Activated CD4-positive, alpha-beta T cell treated with anti-CD3 and anti-CD28 coated beads, Interleukin-2, amount 10 ng/mL, durations not matched to agents 24 days and 14 days (primary cell): ENCODE data around the gene GLT1D1. TPM values are rescaled to one million over a fixed set of nuclear protein-coding genes. Genes with fewer than 3 reads are reported as not detected.

Source experiments
- DNase-seq: peaks from one replicate; pipeline ENCODE4 v3.0.0; 2022
- H3K27ac Mint-ChIP-seq: one replicate; pipeline ENCODE4 v1.8.0; 2022; ENCODE audit warnings: mild to moderate bottlenecking, mixed read lengths
- H3K27me3 Mint-ChIP-seq: one replicate; pipeline ENCODE4 v1.8.0; 2022; ENCODE audit warnings: mixed read lengths
- H3K36me3 Mint-ChIP-seq: one replicate; pipeline ENCODE4 v1.8.0; 2022; ENCODE audit warnings: low read depth, mild to moderate bottlenecking, mixed read lengths
- H3K4me1 Mint-ChIP-seq: one replicate; pipeline ENCODE4 v1.8.0; 2021; ENCODE audit warnings: mixed read lengths
- H3K4me3 Mint-ChIP-seq: one replicate; pipeline ENCODE4 v1.8.0; 2022; ENCODE audit warnings: mild to moderate bottlenecking, moderate library complexity, mixed read lengths
- H3K9me3 Mint-ChIP-seq: one replicate; pipeline ENCODE4 v1.8.0; 2021; ENCODE audit warnings: mixed read lengths
- intact Hi-C: fragments of 100-400 bp; cut with micrococcal nuclease; formaldehyde crosslinking; loops from one replicate; pipeline ENCODE4 v1.15.1; 2023
- total RNA-seq: library from RNA; stranded (reverse); gene quantifications from 2 replicates; pipeline ENCODE4 v1.2.3, GENCODE V29; 2022

The GLT1D1 gene
- total RNA-seq, 1 donor from 2014 or later = 2.2 TPM

DNA sequence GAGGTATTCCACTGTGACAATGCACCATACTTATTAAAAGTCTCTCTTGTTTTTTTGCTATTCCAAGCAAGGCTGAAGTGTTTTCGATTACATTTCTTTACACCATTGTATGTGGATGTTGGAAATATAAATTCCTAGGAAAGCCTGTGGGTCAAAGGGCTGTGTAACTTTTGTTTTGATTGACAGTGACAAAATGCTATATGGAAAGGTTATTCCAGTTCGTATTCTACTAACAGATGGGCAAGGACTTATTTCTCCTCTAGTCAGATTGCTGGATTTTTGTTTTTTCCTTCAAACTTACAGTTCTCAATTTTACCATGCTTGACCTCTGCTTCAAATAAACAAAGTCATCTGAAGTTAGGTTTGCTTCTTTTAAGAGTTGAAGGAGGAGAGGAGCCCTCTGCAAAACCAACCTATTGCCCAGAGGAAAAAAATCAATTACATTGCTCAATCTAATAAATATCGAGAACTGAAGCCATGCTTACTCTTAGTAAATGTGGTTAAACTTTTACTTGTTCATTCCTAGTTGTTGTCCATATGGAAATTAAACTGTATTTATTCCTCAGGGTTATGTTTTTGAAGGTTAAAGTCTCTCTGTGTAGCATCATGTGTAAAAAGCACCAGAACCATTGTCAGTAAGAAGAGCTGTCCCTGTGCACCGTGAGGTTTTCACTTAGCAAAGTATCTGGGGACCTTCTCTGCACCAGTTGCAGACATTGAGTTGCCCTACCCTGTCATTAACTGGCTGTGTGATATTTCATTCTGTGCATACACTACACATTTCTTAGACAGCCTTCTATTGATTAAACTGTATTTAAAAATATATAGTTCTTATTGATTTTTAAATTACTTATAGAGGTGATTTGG is 26.9 kb downstream of the GLT1D1 start:
- peaks cover 5% of the 10 kb centered on the region for H3K36me3 Mint-ChIP-seq
- intact Hi-C loops = no loop called here
- H3K27ac Mint-ChIP-seq = no peak overlapping the region
- no peaks in the 10 kb centered on the region for H3K4me1 Mint-ChIP-seq
- peaks cover 9% of the 10 kb centered on the region for H3K9me3 Mint-ChIP-seq
- H3K4me3 Mint-ChIP-seq = no peak overlapping the region
- no peaks in the 10 kb centered on the region for H3K27me3 Mint-ChIP-seq
- DNase-seq = no peak

DNA sequence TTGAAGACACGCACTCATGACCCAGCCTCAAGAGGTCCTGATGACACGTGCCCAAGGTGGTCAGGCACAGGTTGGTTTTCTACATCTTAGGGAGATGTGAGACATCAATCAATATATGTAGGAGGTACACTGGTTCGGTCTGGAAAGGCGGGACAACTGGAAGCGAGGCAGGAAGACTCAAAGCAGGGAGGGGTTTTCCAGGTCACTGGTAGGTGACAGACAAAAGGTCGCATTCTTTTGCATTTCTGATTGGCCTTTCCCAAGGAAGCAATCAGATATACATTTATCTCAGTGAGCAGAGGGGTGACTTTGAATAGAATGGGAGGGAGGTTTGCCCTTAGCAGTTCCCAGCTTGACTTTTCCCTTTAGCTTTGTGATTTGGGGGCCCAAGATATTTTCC is 38.6 kb downstream of the GLT1D1 start:
- no peaks in the 10 kb centered on the region for H3K9me3 Mint-ChIP-seq
- H3K4me3 Mint-ChIP-seq = no peak overlapping the region
- intact Hi-C loops = no loop called here
- peaks cover 2% of the 10 kb centered on the region for H3K27me3 Mint-ChIP-seq
- H3K4me1 Mint-ChIP-seq = no peaks in the 10 kb centered on the region
- H3K36me3 Mint-ChIP-seq = no peaks in the 10 kb centered on the region
- no peak overlapping the region for H3K27ac Mint-ChIP-seq
- DNase-seq = no peak

DNA sequence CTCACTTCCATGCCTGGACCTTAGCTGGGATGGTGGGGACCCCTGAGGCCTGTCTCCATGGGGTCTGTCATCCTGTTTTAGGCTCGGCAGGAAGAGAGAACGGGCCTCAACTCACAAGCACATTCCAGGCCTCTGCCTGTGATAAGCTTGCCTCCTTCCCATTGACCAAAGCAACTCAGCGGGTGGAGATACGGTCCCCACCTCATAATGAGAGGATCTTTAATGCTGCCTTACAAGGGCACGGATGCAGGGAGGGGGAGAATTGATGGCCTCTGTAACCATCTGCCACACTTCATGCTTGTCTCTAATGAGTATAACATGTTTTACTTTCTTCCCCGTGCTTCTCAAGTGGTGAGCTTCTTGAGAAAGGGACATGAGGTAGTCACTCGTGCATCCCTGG is 50.0 kb downstream of the GLT1D1 start:
- Mint-ChIP-seq H3K4me1 (no peaks in the 10 kb centered on the region), H3K4me3 (no peak overlapping the region), H3K36me3 (no peaks in the 10 kb centered on the region), H3K27ac (no peak overlapping the region), H3K9me3 (no peaks in the 10 kb centered on the region), H3K27me3 (no peaks in the 10 kb centered on the region)
- no peak for DNase-seq
- intact Hi-C loops = no loop called here

DNA sequence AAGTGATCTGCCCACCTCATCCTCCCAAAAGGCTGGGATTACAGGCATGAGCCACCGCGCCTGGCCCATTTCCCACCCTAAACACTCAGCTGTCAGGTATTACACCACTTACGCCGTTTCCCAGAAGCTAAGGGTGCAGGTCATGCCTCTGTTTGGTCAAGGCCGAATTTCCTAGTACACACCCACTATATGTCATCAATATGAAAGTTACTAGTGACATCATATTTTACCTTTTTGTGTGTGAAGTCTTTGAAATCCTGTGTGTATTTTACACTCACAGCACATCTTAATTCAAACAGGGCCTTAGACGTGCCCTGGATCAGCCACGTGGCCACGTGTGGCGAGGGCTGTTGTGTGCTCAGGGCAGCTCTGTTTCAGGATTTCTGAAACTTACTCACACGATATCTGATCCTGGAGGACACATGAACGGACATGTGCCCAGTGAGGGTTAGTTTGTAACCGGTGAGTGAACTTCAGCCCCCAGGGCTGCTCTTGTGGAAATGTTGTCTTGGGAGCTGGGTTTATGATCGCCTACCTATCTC is 51.8 kb downstream of the GLT1D1 start:
- intact Hi-C loops = no loop called here
- Mint-ChIP-seq H3K4me1 (peaks cover 2% of the 10 kb centered on the region), H3K9me3 (no peaks in the 10 kb centered on the region), H3K36me3 (no peaks in the 10 kb centered on the region), H3K4me3 (no peak overlapping the region), H3K27ac (no peak overlapping the region), H3K27me3 (no peaks in the 10 kb centered on the region)
- DNase-seq = no peak

DNA sequence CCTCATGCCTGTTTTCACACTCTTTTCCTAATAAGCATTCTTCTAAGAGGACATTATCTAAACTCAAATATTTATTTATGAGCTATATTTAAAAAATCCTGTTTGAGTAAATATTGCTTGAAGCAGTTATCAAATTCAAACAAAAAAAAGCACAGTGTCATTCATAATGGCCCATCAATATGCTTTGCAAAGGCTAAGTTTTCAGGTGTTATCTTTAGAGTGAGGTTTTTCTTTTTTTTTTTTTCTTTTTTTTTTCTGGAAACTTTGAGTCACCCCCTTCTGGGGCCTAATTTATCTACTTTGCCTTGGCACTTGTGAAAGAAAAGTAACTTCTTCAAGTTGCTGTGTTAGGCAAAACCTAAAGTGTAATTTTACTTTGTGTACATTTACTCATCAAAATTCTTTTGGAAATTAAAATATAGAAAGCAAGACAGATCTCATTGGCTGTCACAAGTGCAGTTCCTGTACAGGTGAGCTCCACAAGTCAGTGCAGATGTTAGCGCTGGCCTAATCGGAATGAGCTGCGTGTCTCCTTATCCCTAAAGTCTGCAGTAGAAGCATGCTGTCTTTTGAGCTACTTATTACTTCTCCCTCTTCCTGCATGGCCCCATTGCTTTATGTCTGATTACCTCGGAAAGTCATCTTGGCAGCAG is 53.3 kb downstream of the GLT1D1 start:
- Mint-ChIP-seq H3K9me3 (no peaks in the 10 kb centered on the region), H3K36me3 (no peaks in the 10 kb centered on the region), H3K4me3 (no peak overlapping the region), H3K27me3 (no peaks in the 10 kb centered on the region), H3K27ac (peak overlapping the region; percentile 16), H3K4me1 (peaks cover 2% of the 10 kb centered on the region)
- intact Hi-C loops = no loop called here
- no peak for DNase-seq

DNA sequence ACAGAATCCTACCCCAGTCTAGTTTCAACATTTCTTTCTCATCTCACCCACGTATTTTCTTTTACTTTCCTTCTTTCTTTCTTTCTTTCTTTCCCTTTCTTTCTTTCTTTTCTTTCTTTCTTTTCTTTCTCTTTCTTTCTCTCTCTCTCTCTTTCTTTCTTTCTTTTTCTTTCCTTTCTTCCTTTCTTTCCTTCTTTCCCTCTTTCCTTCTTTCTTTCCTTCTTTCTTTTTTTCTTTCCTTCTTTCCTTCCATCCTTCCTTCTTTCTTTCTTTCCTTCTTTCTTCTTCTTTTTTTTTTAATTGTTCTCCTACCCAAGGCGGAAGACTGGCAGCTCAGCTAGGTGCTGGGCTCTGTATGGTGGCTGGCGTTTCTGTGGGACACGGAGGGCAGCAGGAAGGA is 55.0 kb downstream of the GLT1D1 start:
- no peak overlapping the region for H3K4me3 Mint-ChIP-seq

DNA sequence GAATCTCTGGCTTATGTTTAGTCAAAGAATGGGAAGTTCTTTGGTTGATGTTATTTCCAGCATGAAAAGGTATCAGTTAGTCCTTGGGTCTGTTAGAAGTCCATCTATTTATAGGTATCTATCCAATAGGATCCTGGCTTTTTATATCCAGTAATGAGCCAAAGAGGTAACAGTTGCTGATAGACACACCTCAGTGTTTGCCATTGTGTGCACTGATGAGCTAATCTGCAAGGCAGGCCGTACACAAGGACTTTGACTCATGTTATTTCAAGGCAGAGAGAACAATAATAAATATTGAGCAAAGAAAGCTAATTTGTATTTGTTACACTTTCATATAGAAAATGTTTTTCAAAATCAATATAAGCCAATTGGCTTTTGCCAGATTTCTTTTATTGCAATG is 56.4 kb downstream of the GLT1D1 start:
- intact Hi-C loops = no loop called here
- Mint-ChIP-seq H3K27me3 (no peaks in the 10 kb centered on the region), H3K9me3 (no peaks in the 10 kb centered on the region), H3K4me1 (peaks cover 9% of the 10 kb centered on the region), H3K27ac (no peak overlapping the region), H3K4me3 (no peak overlapping the region), H3K36me3 (no peaks in the 10 kb centered on the region)
- DNase-seq = no peak

More for the DNA sequence above, 55.0 kb downstream of the GLT1D1 start:
- H3K9me3 Mint-ChIP-seq = no peaks in the 10 kb centered on the region
- no peaks in the 10 kb centered on the region for H3K27me3 Mint-ChIP-seq
- peak overlapping the region; percentile 27 for H3K27ac Mint-ChIP-seq
- intact Hi-C loops = no loop called here
- peaks cover 4% of the 10 kb centered on the region for H3K4me1 Mint-ChIP-seq
- no peaks in the 10 kb centered on the region for H3K36me3 Mint-ChIP-seq
- no peak for DNase-seq

DNA sequence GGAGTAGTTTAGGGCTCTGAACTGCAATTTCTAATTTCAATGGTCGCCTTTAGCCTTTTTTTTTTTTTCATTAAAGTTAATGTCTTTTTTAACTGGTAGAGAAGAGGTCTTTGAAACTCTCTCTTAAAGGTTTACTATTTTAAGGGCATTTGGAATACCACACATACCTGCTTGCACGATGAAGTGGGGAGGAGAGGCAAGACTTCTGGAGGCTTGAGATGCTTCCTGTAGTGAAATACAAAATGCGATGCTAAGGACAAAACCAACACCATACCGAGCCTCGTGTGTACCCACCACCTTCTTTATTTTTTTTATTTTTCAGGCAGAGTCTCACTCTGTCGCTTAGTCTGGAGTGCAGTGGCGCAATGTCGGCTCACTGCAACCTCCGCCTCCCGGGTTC is 57.4 kb downstream of the GLT1D1 start:
- Mint-ChIP-seq H3K36me3 (no peaks in the 10 kb centered on the region), H3K4me3 (no peak overlapping the region), H3K27me3 (no peaks in the 10 kb centered on the region), H3K9me3 (no peaks in the 10 kb centered on the region), H3K27ac (no peak overlapping the region), H3K4me1 (peaks cover 13% of the 10 kb centered on the region)
- no peak for DNase-seq
- intact Hi-C loops = no loop called here

DNA sequence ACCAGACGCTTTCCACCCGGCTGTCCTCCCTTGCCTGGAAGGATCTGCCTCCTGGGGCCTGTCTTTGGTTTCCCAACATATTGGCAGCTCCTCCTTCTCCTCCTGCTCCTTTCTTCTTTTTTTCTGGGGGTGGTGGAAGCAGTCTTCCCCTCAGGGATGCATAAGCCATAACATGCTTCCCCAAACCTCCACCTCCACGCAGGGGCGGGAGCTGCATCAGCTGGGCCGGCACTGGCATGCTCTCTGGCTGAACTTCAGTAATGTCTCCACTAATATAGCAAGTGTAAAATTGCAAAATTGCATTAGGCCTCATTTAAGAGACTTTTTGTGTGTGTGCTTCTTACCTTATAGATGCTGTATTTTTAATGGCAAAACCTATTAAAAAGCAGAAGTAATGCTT is 58.6 kb downstream of the GLT1D1 start:
- Mint-ChIP-seq H3K27me3 (no peaks in the 10 kb centered on the region), H3K4me1 (peaks cover 22% of the 10 kb centered on the region), H3K27ac (no peak overlapping the region), H3K36me3 (no peaks in the 10 kb centered on the region), H3K9me3 (no peaks in the 10 kb centered on the region), H3K4me3 (no peak overlapping the region)
- DNase-seq = no peak
- intact Hi-C loops = no loop called here

DNA sequence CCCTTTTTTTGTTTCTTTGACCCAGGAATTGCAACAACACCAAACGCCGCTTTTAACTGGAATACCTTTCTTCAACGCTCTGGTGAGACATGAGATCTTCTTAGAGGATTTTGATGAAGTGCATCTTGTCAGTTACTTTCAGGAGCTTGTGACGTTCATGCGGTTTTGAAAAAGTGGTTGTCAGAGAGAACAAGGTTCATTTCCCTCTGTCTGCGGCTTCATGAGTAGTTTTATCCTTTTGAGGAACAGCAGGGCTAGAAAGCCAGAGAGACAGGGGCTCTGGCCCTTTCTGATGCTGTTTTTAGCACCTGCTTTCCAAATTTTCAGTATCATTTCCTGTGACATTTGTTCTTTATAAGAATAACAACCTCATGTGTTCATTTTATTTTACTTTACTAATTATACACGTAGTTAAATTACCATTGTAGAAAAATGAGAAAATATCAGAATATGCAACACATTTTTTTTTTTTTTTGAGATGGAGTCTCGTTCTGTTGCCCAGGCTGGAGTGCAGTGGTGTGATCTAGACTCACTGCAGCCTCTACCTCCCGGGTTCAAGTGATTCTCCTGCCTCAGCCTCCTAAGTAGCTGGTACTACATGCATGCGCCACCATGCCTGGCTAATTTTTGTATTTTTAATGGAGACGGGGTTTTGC is 61.8 kb downstream of the GLT1D1 start:
- peaks cover 43% of the 10 kb centered on the region for H3K4me1 Mint-ChIP-seq
- intact Hi-C loops = loop anchor here (1.0 kb wide), 2 partner anchors 91 to 132 kb away; no protein-coding TSS in a partner anchor

DNA sequence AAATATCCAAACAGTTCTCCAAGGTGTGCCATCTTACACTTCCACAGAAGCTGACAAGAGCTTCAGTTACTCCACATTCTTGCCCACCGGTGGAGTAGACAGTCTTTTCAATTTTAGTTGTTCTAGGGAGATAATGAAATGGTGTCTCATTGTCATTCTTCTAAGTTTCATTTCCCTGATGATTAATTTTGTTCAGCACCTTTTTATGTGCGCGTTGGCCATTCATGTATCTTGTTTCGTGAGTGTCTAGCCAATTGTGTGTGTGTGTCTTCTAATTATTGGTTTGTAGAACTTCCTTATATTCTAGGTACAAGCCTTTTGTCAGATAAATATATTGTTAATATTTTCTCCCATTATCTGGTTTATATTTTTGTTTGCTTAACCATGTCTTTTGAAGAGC is 63.1 kb downstream of the GLT1D1 start:
- Mint-ChIP-seq H3K27ac (peak overlapping the region; percentile 1), H3K9me3 (peaks cover 7% of the 10 kb centered on the region), H3K36me3 (peaks cover 2% of the 10 kb centered on the region), H3K4me3 (no peak overlapping the region), H3K27me3 (peaks cover 2% of the 10 kb centered on the region), H3K4me1 (peaks cover 46% of the 10 kb centered on the region)
- intact Hi-C loops = no loop called here
- no peak for DNase-seq

More for the DNA sequence above, 61.8 kb downstream of the GLT1D1 start:
- peak overlapping the region; percentile 73 for H3K27ac Mint-ChIP-seq
- peaks cover 2% of the 10 kb centered on the region for H3K36me3 Mint-ChIP-seq
- no peaks in the 10 kb centered on the region for H3K27me3 Mint-ChIP-seq
- peak; percentile 91 for DNase-seq
- peaks cover 7% of the 10 kb centered on the region for H3K9me3 Mint-ChIP-seq
- H3K4me3 Mint-ChIP-seq = peak overlapping the region; percentile 48

DNA sequence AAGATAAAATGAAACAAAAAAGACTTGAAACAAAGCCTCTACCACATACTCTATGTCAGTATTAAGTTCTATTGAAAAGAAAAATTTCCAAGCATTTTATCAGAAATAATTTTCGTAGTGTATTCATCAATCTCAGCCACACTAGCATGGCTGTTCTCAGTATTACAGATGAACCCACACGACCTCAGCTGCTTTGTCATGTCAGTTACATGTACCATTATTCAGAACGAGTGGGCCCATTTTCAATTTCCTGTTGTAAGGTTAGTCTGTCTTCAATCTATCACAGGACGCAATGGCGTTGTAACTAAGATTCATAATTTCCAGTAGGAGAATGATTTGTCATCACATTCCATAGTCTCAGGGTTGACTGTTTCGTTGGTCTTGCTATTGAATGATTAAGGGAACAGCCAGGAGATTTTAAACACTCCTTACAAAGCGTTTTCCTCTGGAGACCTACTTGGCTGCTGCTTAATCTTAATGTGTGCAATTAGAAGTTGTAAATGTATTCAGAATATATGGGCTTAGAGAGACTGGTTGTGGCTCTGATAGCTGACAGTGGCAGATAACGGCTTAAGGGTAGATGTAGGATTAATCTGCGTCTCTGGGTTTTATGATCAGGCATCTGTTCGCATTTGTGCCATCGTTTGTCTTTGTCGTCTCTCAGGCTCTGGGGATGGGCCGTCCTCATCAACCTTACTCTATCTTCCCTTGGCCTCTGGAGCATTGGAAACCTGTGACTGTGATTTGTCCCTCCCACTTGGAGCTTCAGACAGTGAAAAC is 65.4 kb downstream of the GLT1D1 start:
- peak overlapping the region; percentile 68 for H3K27ac Mint-ChIP-seq
- no peak overlapping the region for H3K4me3 Mint-ChIP-seq
- no peak for DNase-seq
- intact Hi-C loops = no loop called here
- H3K4me1 Mint-ChIP-seq = peaks cover 44% of the 10 kb centered on the region
- peaks cover 7% of the 10 kb centered on the region for H3K9me3 Mint-ChIP-seq
- H3K27me3 Mint-ChIP-seq = peaks cover 2% of the 10 kb centered on the region
- H3K36me3 Mint-ChIP-seq = peaks cover 2% of the 10 kb centered on the region

DNA sequence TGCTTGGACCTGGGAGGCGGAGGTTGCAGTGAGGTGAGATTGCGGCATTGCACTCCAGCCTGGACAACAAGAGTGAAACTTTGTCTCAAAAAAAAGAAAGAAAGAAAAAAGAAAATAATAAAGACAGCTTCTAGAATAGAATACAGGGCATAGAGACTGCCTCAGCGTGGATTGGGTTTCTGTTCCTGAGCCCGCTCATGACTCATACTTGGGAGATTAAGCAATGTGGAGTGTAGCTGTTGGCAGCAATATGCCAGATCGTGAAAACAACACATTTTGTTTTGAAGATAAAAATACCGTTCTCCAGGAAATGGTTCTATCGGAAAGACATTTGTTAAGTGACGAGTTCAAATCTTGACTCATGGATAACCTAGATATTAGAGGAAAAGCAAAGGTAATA is 67.2 kb downstream of the GLT1D1 start:
- Mint-ChIP-seq H3K9me3 (peaks cover 7% of the 10 kb centered on the region), H3K4me1 (peaks cover 36% of the 10 kb centered on the region), H3K4me3 (no peak overlapping the region), H3K27me3 (peaks cover 2% of the 10 kb centered on the region), H3K27ac (no peak overlapping the region), H3K36me3 (peaks cover 2% of the 10 kb centered on the region)
- DNase-seq = no peak
- intact Hi-C loops = no loop called here
